ENCODE results near the gene DNAJC1. TPM values are rescaled to one million over a fixed set of nuclear protein-coding genes. Genes with fewer than 3 reads are reported as not detected.

DNAJC1 gene
- total and polyA plus RNA-seq, 2 of the 4 experiments (the other 2 are of a cell fraction), result 12.7 to 13.3 TPM

DNA sequence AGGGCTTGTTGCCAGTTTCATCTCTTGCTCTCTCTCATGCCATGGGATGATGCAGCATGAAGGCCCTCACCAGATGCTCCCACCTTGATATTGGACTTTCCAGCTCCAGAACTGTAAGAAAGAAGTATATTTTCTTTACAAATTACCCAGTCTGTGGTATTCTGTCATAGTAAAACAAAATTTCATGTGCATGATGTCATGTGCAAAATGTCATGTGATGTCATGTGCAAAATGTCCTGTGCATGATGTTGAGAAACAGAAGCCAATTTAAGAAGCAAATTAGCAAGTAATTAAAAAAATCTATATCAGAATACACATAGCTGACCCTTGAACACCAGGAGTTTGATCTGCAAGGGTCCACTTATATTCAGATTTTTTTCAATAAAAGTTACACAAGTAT is 56.6 kb downstream of the DNAJC1 start:
- no peak overlapping the region for H2BK15ac ChIP-seq (ENCODE audit: low read depth, low read length)
- H3K4me3 ChIP-seq (ENCODE audit: insufficient read depth, low read depth, low read length), result no peak overlapping the region
- no peak for TF ChIP-seq RCOR1 (IDR thresholded peaks at IDR 0.05; ENCODE audit: insufficient replicate concordance, low read length)
- no peak for TF ChIP-seq POLR2A (IDR thresholded peaks at IDR 0.05; ENCODE audit: low read depth, low read length)
- TF ChIP-seq SMC3 (IDR thresholded peaks at IDR 0.05; ENCODE audit: low read depth, low read length), result no peak
- no peak for TF ChIP-seq RFX5 (IDR thresholded peaks at IDR 0.05; ENCODE audit: low read depth, low read length)
- TF ChIP-seq CHD1 (IDR thresholded peaks at IDR 0.05; ENCODE audit: low read depth, low read length), result no peak
- H3K18ac ChIP-seq (ENCODE audit: low read depth, low read length), result no peak overlapping the region
- no peak overlapping the region for H4K8ac ChIP-seq (ENCODE audit: low read depth in 2 of 2, low read length in 2 of 2)
- ATAC-seq (ENCODE audit: low read depth) (no peak), DNase-seq (no peak)
- no peak overlapping the region for H2BK5ac ChIP-seq (ENCODE audit: low read depth, low read length, poor library complexity, severe bottlenecking)
- H3K4me2 ChIP-seq (ENCODE audit: low read depth, low read length), result no peak overlapping the region
- H3K14ac ChIP-seq (replicated peaks; ENCODE audit: low read depth, low read length), result no peak overlapping the region
- H3K9me3 ChIP-seq (ENCODE audit: control insufficient read depth, insufficient read depth, low read length), result no peaks in the 10 kb centered on the region
- H3K23ac ChIP-seq (ENCODE audit: low read depth, low read length), result no peak overlapping the region
- H4K5ac ChIP-seq (ENCODE audit: low read depth, low read length), result no peak overlapping the region
- no peaks in the 10 kb centered on the region; the same call in 1 of the 2 replicates for H3K4me1 ChIP-seq (ENCODE audit: control insufficient read depth, insufficient read depth, low read length)
- H3K9me1 ChIP-seq (ENCODE audit: insufficient read depth, low read length), result no peaks in the 10 kb centered on the region
- dilution Hi-C loops (cut with HindIII; ENCODE audit: low sequenced_read_pairs, unreplicated experiment) (no loop called here), in situ Hi-C loops (cut with MboI; ENCODE audit: low sequenced_read_pairs) (loop anchor here (10.0 kb wide), 2 partner anchors 452 to 662 kb away; no protein-coding TSS in a partner anchor), intact Hi-C loops (cut with micrococcal nuclease) (no loop called here)
- no peak overlapping the region for H2BK20ac ChIP-seq (ENCODE audit: low read depth, low read length)
- H4K20me1 ChIP-seq (ENCODE audit: insufficient read depth, low read length), result no peaks in the 10 kb centered on the region
- no peak overlapping the region for H2AK5ac ChIP-seq (ENCODE audit: low read depth, low read length)
- no TSS peak for BruUV-seq (replicated peaks)
- no peak overlapping the region for H3K27ac ChIP-seq (ENCODE audit: insufficient read depth, low read length)
- H2BK120ac ChIP-seq (ENCODE audit: low read depth, low read length), result no peak overlapping the region
- no peaks in the 10 kb centered on the region for H3K27me3 ChIP-seq (ENCODE audit: control insufficient read depth, insufficient read depth, low read length)
- no peak overlapping the region for H2AFZ ChIP-seq (replicated peaks; ENCODE audit: low read length, poor library complexity)
- peaks cover 2 to 17% of the 10 kb centered on the region in 2 experiments; a peak in 2 of 4 replicates for H3K79me1 ChIP-seq (ENCODE audit: low read depth in 1 of 2, low read length in 2 of 2)
- ChIA-PET POLR2A (ENCODE audit: unreplicated experiment) (no interaction called here), CTCF (interaction anchor here (0.7 kb wide), 1 partner anchor 844 kb away, joined by 3 read pairs; no protein-coding TSS in a partner anchor)
- no peak overlapping the region for H4K91ac ChIP-seq (ENCODE audit: insufficient read depth, low read depth, low read length)
- no peak overlapping the region for H2AK9ac ChIP-seq (replicated peaks; ENCODE audit: low read depth, low read length, poor library complexity)
- no peak overlapping the region for H3K9ac ChIP-seq (ENCODE audit: low read depth, low read length)
- H3K4ac ChIP-seq (ENCODE audit: low read depth, low read length), result no peak overlapping the region
- H3K56ac ChIP-seq (ENCODE audit: extremely low read depth, insufficient read depth, low read length), result no peak overlapping the region
- H3K36me3 ChIP-seq (ENCODE audit: control insufficient read depth, insufficient read depth, low read length), result no peaks in the 10 kb centered on the region

Measured in IMR-90 (cell line).